HCT116 (cell line): ENCODE measurements around the gene MED6.

Source experiments
- CBX3 ChIP-seq: IDR thresholded peaks from 2 replicates; pipeline ENCODE4 v1.6.1; 2012; ENCODE audit warnings: low read depth
- CTCF ChIP-seq, 3 experiments: fragments of 200-600 bp in 1 of 3; sonication (generic) in 1 of 3; IDR thresholded peaks in 2 of 3; conservative IDR thresholded peaks in 1 of 3; 2 replicates each; pipeline ENCODE4 v1.5.1; 2012 to 2017; ENCODE audit warnings: low read depth in 2 of 3, low read length in 2 of 3, antibody characterized with exemption in 1 of 3, borderline replicate concordance in 1 of 3, control low read depth in 1 of 3, mild to moderate bottlenecking in 1 of 3, mixed read lengths in 1 of 3, mixed run types in 1 of 3, moderate library complexity in 1 of 3; ENCODE audit not compliant: insufficient read depth in 1 of 3
- POLR2A ChIP-seq: IDR thresholded peaks from 2 replicates; pipeline ENCODE4 v1.7.0; 2011; ENCODE audit warnings: borderline replicate concordance; ENCODE audit not compliant: insufficient read depth, insufficient read length; ENCODE audit errors: extremely low read depth
- POLR2AphosphoS5 ChIP-seq: IDR thresholded peaks from 2 replicates; pipeline ENCODE4 v1.6.1; 2011; ENCODE audit warnings: mild to moderate bottlenecking, low read depth, low read length, moderate library complexity

GRCh38 chr14:70616646-70617045, 16.2 kb upstream of the MED6 start:
- TF ChIP-seq POLR2AphosphoS5 (no peak), CTCF (IDR thresholded peaks at IDR 0.05 in 2 of 3, conservative IDR thresholded peaks at IDR 0.05 in 1 of 3; ENCODE audit: borderline replicate concordance in 1 of 3, insufficient read depth in 1 of 3, low read depth in 2 of 3, low read length in 2 of 3) (no peak), POLR2A (no peak), CBX3 (no peak)
